ENCODE results near the gene CPNE7.

Gene CPNE7

GRCh38 chr16:89605186-89605970, 29.8 kb downstream of the CPNE7 start:
- H3K4me3 ChIP-seq, result no peak overlapping the region
- H3K9me3 ChIP-seq (ENCODE audit: low read depth, low read length), result no peaks in the 10 kb centered on the region
- TF ChIP-seq FOXP2 (optimal IDR thresholded peaks at IDR 0.05; ENCODE audit: control extremely low read depth, extremely low read length, insufficient read depth) (no peak), POLR2AphosphoS5 (IDR thresholded peaks at IDR 0.05; ENCODE audit: borderline replicate concordance, low read depth, low read length) (no peak), EZH2 (IDR thresholded peaks at IDR 0.05) (no peak)
- no peak overlapping the region for H3K27ac ChIP-seq
- no peak for DNase-seq (ENCODE audit: low read depth, low spot score)
- no peaks in the 10 kb centered on the region for H3K36me3 ChIP-seq (ENCODE audit: insufficient read depth, low read length)
- H3K9ac ChIP-seq (ENCODE audit: insufficient read length), result no peak overlapping the region

- Histone ChIP-seq H3K9ac (ENCODE audit: insufficient read length) (no peak overlapping the region), H3K9me3 (ENCODE audit: low read depth, low read length) (no peaks in the 10 kb centered on the region), H3K27ac (no peak overlapping the region), H3K36me3 (ENCODE audit: insufficient read depth, low read length) (no peaks in the 10 kb centered on the region), H3K4me3 (no peak overlapping the region)
- no peak for DNase-seq (ENCODE audit: low read depth, low spot score)
- no peak for TF ChIP-seq POLR2AphosphoS5 (IDR thresholded peaks at IDR 0.05; ENCODE audit: borderline replicate concordance, low read depth, low read length)
These were observed 30.4 kb downstream of the CPNE7 start for GRCh38 chr16:89606006-89606405.

- Histone ChIP-seq H3K9me3 (ENCODE audit: low read depth, low read length) (no peaks in the 10 kb centered on the region), H3K9ac (ENCODE audit: insufficient read length) (no peak overlapping the region), H3K36me3 (ENCODE audit: insufficient read depth, low read length) (no peaks in the 10 kb centered on the region), H3K4me3 (no peak overlapping the region), H3K27ac (no peak overlapping the region)
- no peak for DNase-seq (ENCODE audit: low read depth, low spot score)
- TF ChIP-seq EZH2 (IDR thresholded peaks at IDR 0.05), result no peak
- no peak for TF ChIP-seq POLR2AphosphoS5 (IDR thresholded peaks at IDR 0.05; ENCODE audit: borderline replicate concordance, low read depth, low read length)
These were observed 31.9 kb downstream of the CPNE7 start for GRCh38 chr16:89607453-89607852.

GRCh38 chr16:89607937-89608740, 32.6 kb downstream of the CPNE7 start:
- H3K27ac ChIP-seq, result no peak overlapping the region
- no peak for TF ChIP-seq POLR2AphosphoS5 (IDR thresholded peaks at IDR 0.05; ENCODE audit: borderline replicate concordance, low read depth, low read length)
- TF ChIP-seq FOXP2 (optimal IDR thresholded peaks at IDR 0.05; ENCODE audit: control extremely low read depth, extremely low read length, insufficient read depth), result no peak
- no peak for TF ChIP-seq EZH2 (IDR thresholded peaks at IDR 0.05)
- DNase-seq (ENCODE audit: low read depth, low spot score), result no peak
- no peaks in the 10 kb centered on the region for H3K9me3 ChIP-seq (ENCODE audit: low read depth, low read length)
- H3K4me3 ChIP-seq, result no peak overlapping the region
- H3K9ac ChIP-seq (ENCODE audit: insufficient read length), result no peak overlapping the region
- no peaks in the 10 kb centered on the region for H3K36me3 ChIP-seq (ENCODE audit: insufficient read depth, low read length)

GRCh38 chr16:89610108-89610453, 34.5 kb downstream of the CPNE7 start:
- no peak for TF ChIP-seq POLR2AphosphoS5 (IDR thresholded peaks at IDR 0.05; ENCODE audit: borderline replicate concordance, low read depth, low read length)
- TF ChIP-seq EZH2 (IDR thresholded peaks at IDR 0.05), result no peak
- no peak for TF ChIP-seq FOXP2 (optimal IDR thresholded peaks at IDR 0.05; ENCODE audit: control extremely low read depth, extremely low read length, insufficient read depth)
- H3K27ac ChIP-seq, result no peak overlapping the region
- H3K36me3 ChIP-seq (ENCODE audit: insufficient read depth, low read length), result no peaks in the 10 kb centered on the region
- H3K9me3 ChIP-seq (ENCODE audit: low read depth, low read length), result no peaks in the 10 kb centered on the region
- no peak overlapping the region for H3K9ac ChIP-seq (ENCODE audit: insufficient read length)
- DNase-seq (ENCODE audit: low read depth, low spot score), result no peak
- no peak overlapping the region for H3K4me3 ChIP-seq

GRCh38 chr16:89612415-89613166, 37.0 kb downstream of the CPNE7 start:
- no peak overlapping the region for H3K4me3 ChIP-seq
- H3K9ac ChIP-seq (ENCODE audit: insufficient read length), result no peak overlapping the region
- no peak overlapping the region for H3K27ac ChIP-seq
- H3K36me3 ChIP-seq (ENCODE audit: insufficient read depth, low read length), result no peaks in the 10 kb centered on the region
- TF ChIP-seq FOXP2 (optimal IDR thresholded peaks at IDR 0.05; ENCODE audit: control extremely low read depth, extremely low read length, insufficient read depth), result no peak
- no peak for TF ChIP-seq EZH2 (IDR thresholded peaks at IDR 0.05)
- no peak for TF ChIP-seq POLR2AphosphoS5 (IDR thresholded peaks at IDR 0.05; ENCODE audit: borderline replicate concordance, low read depth, low read length)
- no peaks in the 10 kb centered on the region for H3K9me3 ChIP-seq (ENCODE audit: low read depth, low read length)
- no peak for DNase-seq (ENCODE audit: low read depth, low spot score)

- Histone ChIP-seq H3K36me3 (ENCODE audit: insufficient read depth, low read length) (no peaks in the 10 kb centered on the region), H3K9ac (ENCODE audit: insufficient read length) (no peak within 1 kb of the TSS), H3K4me3 (no peak within 1 kb of the TSS), H3K9me3 (ENCODE audit: low read depth, low read length) (no peaks in the 10 kb centered on the region), H3K27ac (no peak within 1 kb of the TSS)
- no peak for TF ChIP-seq EZH2 (IDR thresholded peaks at IDR 0.05)
- no peak for TF ChIP-seq FOXP2 (optimal IDR thresholded peaks at IDR 0.05; ENCODE audit: control extremely low read depth, extremely low read length, insufficient read depth)
- no peak for DNase-seq (ENCODE audit: low read depth, low spot score)
These were observed 37.8 kb downstream of the CPNE7 start, which contains the start of gene DPEP1 for GRCh38 chr16:89613231-89613953. DPEP1 (plus strand) TSS chr16:89613642; CDS start chr16:89630411, 16,769 bp downstream.
